GOT3 (cell line): ENCODE data around the gene L1TD1.
"Not testable (repeated sequence)": the region's sequence is repeated elsewhere in the genome, so short reads cannot be mapped to it uniquely, and the experiment has no call there.

ENCODE experiments used
- DNase-seq: peaks from one replicate; lab custom pipeline; 2025; ENCODE audit warnings: mixed read lengths; lab: John Stamatoyannopoulos, UW

L1TD1 gene, protein sequence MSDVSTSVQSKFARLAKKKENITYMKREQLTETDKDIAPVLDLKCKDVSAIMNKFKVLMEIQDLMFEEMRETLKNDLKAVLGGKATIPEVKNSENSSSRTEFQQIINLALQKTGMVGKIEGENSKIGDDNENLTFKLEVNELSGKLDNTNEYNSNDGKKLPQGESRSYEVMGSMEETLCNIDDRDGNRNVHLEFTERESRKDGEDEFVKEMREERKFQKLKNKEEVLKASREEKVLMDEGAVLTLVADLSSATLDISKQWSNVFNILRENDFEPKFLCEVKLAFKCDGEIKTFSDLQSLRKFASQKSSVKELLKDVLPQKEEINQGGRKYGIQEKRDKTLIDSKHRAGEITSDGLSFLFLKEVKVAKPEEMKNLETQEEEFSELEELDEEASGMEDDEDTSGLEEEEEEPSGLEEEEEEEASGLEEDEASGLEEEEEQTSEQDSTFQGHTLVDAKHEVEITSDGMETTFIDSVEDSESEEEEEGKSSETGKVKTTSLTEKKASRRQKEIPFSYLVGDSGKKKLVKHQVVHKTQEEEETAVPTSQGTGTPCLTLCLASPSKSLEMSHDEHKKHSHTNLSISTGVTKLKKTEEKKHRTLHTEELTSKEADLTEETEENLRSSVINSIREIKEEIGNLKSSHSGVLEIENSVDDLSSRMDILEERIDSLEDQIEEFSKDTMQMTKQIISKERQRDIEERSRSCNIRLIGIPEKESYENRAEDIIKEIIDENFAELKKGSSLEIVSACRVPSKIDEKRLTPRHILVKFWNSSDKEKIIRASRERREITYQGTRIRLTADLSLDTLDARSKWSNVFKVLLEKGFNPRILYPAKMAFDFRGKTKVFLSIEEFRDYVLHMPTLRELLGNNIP

DNA sequence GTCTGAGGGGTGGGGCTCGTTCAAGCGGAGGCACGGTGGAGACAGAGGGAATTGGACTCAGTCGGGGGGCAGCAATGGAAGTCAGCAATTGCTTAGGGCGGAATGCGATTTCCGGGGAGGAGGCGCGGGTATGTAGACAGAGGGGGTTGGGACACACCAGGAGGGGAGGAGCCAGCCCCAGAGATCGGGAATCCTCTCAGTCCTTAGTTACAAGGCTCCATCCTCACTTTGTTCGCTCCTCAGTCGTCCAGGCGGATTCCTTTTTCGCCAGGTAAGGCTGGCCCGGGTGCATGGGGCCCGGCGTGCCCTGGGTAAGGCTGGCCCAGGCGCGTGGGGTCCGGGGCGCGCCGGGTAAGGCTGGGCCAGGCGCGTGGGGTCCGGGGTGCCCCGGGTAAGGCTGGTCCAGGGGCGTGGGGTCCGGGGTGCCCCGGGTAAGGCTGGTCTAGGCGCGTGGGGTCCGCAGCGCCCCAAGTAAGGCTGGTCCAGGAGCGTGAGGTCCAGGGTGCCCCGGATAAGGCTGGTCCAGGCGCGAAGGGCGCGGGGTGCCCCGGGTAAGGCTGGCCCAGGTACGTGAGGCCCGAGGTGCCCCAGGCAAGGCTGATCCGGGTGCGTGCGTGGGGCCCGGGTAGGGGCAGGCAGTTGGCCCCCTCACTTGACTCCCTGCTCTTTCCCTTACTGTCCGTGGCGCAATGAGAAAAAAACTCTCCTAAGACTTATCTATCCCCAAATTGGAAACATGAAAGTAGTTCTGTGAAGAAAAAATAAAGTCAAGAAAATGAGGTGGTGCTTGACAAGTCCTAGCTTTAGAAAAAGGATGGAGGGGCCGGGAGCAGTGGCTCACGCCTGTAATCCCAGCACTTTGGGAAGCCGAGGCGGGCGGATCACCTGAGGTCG, at the start of gene L1TD1:
Gene L1TD1 (plus strand): TSS at position 199 of the 894 bp plus-strand sequence. CDS start 11,780 bp downstream, outside the sequence.
- DNase-seq, result no peak

DNA sequence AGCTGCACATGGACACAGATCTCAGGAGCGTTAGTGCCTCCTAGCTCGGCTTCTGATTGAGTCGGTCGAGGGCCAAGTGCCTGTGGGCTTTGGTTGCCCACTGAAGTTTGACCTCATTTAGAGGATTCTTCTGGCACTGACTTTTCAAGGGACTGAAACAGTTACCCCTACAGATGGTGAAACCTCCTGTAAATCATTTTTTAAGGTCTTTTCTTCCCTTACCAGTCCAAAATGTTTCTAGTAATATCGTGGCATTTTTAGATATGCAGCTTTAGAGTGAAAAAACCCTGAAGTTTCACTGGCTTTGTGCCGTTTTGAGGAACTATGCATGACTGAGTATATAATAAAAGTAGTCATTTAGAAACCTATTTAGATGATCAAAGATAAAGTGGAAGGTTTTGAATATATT, 34.7 kb upstream of the L1TD1 start:
- no peak for DNase-seq

DNA sequence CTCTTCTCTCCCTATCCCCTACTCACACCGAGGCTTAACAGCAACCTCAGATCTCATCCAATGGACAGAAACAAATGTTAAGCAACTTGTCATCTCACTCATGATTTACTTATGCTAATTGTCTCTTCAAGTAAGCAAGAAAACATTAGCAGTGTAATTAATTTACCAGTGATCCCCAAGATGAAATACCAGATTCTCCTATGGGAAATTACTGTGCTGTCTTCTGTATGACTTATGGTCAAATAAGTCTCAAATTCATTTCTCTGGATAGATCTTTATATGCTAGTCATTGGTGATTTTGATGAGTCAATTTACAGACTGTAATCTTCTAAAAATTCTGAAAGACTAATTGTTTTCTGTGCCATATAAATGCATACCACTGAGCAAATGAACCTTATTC, 32.9 kb upstream of the L1TD1 start:
- DNase-seq, result no peak

DNA sequence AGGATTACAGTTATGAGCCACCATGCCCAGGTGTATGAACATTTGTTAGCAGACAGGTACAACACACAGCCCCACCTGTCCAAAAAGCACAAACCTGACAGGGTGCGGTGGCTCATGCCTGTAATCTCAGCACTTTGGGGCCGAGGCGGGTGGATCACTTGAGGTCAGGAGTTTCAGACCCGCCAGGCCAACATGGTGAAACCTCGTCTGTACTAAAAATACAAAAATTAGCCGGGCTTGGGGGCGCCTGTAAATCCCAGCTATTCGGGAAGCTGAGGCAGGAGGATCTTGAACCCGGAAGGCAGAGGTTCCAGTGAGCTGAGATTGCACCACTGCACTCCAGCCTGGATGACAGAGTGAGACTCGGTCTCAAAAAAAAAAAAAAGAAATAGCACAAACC, 24.3 kb upstream of the L1TD1 start:
- DNase-seq, result not testable (repeated sequence)

DNA sequence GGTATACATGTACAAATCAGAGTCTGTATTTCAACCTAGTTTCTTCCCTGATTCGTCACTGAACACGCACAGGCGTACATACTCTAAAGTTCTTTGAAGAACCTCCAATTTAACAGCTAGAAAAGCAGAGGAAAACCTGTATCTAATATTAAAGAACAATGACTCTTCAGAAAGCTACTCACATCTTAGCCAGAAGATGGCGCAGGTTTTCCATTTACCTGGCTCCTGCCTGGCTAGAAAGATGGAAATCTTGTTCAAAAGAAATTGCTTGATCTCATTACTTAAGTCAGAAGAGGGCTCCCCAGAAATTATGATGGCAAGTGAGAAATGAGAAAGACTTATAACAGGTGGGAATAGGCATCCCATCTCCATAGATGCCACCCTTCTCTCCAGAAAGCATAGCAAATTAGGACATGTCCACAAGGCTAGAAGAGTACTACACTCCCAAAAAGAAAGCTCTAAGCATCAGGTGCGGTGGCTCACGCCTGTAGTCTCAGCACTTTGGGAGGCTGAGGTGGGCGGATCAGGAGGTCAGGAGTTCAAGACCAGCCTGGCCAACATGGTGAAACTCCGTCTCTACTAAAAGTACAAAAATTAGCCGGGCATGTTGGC, 19.0 kb upstream of the L1TD1 start:
- DNase-seq, result no peak

DNA sequence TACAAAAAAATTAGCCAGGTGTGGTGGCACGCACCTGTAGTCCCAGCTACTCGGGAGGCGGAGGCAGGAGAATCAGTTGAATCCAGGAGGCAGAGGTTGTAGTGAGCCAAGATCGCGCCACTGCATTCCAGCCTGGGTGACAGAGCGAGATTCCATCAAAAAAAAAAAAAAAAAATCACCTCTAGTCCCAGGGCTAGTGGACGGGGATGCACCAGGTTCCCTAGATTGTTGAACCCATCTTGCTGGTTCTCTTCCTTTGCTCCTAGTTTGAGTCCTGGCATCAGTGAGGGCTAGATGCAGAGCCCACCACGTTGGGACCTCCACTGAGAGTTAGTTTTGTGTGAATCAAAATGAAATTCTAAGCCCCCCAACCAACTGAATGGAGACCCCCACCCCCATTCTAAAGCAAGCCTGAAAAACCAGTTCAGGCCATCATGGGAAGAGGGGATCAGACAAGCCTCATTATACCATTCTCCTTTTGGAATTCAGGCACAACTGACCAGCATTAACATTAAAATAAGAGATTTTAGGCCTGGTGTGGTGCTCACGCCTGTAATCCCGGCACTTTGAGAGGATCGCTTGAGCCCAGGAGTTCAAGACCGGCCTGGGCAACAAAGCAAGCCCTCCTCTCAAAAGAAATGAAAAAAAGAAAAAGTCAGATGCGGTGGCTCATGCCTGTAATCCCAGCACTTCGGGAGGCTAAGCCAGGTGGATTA, 17.9 kb upstream of the L1TD1 start:
- no peak for DNase-seq

DNA sequence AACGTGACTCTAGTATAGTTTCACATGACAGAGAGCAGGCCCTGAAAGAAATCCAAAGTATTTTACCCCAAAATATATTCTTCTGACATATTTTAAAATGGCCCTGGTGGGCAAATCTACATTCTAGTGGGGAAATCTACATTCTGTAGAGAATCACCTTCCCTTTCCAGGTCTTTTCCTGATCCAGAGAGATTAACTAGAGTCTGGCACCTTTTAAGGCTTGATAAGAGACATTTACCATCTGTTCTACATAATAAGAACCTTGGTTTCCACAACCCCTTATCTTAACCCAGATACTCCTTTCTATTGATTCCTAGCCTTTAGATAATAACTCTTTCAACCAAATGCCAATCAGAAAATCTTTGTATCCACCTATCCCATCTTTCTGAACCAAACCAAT, 17.0 kb upstream of the L1TD1 start:
- no peak for DNase-seq

DNA sequence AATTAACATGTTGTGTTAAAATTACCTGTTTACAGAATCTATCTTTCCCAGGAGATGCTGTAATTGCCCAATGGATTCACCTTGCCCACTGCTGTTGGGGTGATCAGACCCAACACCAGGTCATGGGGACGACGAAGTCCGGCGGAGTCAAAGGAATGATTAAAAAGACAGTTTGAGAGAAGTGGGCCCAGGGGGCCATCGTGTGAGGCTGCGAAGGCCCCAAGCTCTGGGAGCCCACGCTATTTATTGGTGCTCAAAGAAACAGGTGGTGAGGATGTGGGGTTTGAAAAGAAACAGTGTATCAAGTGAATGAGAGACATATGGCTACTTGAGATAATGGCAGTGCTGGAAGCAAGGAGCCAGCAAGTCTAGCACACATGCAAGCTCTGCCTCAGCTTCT, 16.3 kb upstream of the L1TD1 start:
- DNase-seq, result no peak

DNA sequence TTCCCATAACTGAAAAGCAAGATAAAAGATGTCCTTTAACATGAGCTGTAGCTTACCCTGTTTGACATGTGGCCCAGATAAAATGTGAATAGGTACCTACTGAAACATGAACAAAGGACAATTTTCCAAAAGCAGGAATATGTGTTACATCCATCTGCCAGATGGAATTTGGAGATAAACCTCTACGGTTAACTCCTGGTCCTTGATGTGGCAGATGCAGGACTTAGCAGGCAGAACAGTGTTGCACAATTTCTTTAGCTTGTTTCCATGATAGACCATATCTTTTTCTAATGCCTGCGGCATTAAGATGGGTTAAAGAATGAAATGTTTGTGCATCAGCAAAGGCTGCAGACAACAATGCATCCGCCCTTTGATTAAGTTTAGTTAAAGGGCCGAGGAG, 14.6 kb upstream of the L1TD1 start:
- DNase-seq, result not testable (repeated sequence)

DNA sequence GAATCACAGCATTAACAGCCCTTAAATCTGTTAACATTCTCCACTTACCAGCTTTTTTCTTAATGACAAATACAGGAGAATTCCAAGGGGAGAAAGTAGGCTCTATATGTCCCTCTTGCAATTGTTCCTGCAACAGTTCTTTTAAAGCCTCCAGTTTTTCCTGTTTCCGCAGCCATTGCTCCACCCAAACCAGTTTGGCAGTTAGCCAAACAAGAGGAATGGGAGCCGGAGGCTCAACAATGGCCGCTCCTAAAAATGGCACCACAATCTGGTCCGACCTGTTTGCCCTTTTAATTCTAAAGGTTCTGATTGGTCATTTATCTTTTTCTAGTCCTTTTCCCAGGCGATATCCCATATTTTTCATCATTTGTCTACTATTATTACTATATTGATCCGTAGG, 14.0 kb upstream of the L1TD1 start:
- no peak for DNase-seq

DNA sequence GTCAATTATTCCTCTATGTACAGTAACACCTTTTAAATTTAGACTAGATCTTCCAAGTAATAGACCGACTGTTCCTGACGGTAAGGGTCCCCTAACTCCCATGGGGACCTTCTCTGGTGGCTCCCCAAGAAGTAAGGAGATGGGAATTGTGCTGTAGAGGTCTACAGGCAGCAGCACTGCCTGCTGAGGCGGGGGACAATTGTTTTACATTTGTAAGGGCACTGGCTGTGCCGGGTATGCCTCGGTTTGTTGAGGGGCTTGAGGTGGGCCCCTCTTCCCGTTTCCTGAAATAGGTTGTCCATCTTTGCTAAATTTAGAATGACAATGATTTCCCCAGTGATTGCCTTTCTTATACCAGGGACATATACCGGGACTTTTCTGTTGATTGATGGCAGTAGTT, 13.1 kb upstream of the L1TD1 start:
- DNase-seq, result no peak

DNA sequence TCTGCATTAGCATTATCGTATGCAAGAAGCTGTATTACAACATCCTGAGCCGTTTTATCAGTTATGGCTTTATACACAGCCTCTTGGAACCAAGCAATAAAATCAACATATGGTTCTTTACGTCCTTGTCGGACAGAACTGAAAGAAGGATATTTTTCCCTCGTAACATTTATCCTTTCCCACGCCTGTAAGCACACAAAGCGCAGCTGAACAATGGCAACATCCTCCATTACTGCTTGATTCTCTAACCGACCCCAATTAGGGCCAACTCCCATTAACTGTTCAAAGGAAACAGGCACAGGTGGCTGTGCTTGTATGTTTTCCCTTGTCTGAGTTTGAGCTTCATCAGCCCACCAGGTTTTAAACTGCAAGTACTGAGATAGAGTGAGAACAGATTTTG, 12.5 kb upstream of the L1TD1 start:
- DNase-seq, result not testable (repeated sequence)

DNA sequence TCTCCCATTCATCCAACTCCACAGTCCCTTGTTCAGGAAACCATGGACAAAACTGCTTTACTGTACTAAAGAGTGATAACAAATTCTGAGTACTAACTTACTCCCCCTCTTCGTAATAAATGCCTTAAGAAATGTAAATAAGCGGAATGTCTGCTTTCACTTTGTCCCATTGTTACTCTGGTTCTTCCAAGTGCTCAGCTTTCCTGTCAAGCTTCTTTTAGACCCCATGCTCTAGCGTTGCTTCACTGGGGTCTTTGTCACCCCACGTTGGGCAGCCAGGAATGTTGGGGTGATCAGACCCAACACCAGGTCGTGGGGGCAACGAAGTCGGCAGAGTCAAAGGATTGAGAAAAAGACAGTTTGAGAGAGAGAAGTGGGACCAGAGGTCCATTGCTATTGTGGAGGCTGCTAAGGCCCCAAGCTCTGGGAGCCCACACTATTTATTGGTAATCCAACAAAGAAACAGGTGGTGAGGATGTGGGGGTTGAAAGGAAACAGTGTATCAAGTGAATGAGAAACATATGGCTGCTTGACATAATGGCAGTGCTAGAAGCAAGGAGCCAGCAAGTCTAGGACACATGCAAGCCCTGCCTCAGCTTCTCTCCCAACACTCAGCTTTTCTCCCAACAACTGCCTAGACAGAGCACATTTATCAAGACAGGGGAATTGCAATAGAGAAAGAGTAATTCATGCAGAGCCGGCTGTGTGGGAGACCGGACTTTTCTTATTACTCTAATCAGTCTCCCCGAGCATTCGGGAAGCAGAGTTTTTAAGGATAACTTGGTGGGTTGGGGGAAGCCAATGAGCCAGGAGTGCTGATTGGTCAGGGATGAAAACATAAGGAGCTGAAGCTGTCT, 11.3 kb upstream of the L1TD1 start:
- not testable (repeated sequence) for DNase-seq

DNA sequence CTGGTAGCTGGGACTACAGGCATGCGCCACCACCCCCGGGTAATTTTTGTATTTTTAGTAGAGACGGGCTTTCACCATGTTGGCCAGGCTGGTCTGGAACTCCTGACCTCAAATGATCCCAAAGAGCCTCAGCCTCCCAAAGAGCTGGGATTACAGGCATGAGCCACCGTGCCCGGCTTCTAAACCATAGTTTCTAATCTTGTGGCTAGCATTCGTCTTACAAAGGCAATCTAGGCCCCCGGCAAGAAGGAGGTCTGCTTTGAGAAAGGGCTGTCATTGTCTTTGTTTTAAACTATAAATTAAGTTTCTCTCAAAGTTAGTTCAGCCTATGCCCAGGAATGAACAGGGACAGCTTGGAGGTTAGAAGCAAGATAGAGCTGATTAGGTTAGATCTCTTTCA, 10.3 kb upstream of the L1TD1 start:
- no peak for DNase-seq

DNA sequence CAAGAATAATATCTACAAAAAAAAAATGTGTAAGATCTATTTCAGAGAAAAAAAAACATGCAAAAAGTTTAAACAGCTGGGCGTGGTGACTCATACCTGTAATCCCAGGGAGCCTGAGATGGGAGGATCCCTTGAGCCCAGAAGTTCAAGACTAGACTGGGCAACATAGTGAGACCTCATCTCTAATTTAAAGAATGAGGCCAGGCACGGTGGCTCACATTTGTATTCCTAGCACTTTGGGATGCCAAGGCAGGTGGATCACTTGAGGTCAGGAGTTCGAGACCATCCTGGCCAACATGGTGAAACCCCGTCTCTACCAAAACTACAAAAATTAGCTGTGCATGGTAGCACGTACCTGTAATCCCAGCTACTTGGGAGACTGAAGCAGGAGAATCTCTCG, 9.4 kb upstream of the L1TD1 start:
- DNase-seq, result not testable (repeated sequence)

DNA sequence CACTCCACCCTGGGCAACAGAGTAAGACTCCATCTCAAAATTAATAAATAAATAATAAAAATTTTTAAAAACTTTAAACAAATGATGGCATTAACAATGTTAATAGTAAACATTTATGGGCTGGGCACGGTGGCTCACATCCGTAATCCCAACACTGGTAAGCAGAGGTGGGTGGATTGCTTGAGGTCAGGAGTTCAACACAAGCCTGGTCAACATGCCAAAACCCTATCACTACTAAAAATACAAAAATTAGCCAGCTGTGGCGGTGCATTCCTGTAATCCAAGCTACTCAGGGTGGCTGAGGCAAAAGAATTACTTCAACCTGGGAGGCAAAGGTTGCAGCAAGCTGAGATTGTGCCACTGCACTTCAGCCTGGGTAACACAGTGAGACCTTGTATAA, 9.0 kb upstream of the L1TD1 start:
- no peak for DNase-seq

DNA sequence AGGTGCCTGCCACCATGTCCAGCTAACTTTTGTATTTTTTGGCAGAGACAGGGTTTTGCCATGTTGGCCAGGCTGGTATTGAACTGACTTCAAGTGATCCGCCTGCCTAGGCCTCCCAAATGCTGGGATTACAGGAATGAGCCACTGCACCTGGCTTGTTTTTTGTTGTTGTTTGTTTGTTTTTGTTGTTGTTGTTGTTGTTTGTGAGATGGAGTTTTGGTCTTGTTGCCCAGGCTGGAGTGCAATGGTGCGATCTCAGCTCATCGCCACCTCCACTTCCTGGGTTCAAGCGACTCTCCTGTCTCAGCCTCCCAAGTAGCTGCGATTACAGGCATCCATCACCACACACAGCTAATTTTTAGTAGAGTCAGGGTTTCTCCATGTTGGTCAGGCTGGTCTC, 7.1 kb upstream of the L1TD1 start:
- DNase-seq, result no peak

DNA sequence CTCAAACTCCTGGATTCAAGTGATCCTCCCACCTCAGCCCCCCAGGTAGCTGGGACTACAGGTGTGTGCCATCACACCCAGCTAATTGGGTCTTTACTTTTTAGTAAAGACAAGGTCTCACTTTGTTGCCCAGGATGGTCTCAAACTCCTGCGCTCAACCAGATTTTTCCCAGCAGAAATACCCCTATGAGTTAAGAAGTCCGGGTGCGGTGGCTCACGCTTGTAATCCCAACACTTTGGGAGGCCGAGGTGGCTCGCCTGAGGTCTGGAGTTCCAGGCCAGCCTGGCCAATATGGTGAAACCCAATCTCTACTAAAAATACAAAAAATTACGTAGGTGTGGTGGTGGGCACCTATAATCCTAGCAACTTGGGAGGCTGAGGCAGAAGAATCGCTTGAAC, 6.5 kb upstream of the L1TD1 start:
- no peak for DNase-seq

DNA sequence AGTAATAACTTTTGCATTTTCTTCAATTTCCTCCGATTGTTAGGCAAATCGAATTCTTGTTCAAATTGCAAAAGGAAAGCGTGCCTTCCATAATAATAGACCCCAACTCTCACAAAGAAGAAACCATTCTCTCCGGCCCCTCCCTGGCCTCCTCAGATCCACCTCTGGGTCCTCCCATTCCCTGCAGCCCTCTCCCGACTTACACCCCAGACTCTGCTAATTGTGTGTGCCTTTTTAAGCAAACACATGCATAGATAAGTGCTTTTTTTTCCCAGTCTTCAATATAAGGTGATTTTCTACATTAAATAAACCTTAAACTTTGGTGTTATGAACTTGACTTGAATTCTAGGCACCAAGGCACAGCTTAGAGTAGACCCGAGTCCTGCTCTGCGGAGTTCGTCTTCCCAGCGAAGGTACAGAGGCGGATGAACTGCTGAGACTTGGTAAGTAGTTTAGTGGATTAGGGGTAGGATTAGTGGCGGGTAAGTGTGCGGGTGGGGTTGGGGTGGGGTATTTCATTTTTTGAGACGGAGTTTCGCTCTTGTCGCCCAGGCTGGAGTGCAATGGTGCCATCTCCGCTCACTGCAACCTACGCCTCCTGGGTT, 1.5 kb downstream of the L1TD1 start:
- DNase-seq, result no peak
